HL-60/S4 treated with retinoic acid at 250 ng/mL for 4 days and 3 days (cell line): Measurements from ENCODE around the gene CEP44.

Experiments
- in situ Hi-C: fragments of 300-500 bp; cut with MboI; formaldehyde crosslinking; loops from 2 replicates; pipeline ENCODE4 v1.7.0; 2022; ENCODE audit warnings: low sequenced_read_pairs

The CEP44 gene

GRCh38 chr4:174318829-174319764, 35.4 kb downstream of the CEP44 start:
- in situ Hi-C loops = no loop called here

GRCh38 chr4:174320494-174321199, 36.9 kb downstream of the CEP44 start:
- in situ Hi-C loops = no loop called here

GRCh38 chr4:174324236-174324635, 40.5 kb downstream of the CEP44 start:
- in situ Hi-C loops = no loop called here

- in situ Hi-C loops = no loop called here
Observed at GRCh38 chr4:174324725-174325124, 41.0 kb downstream of the CEP44 start.

GRCh38 chr4:174332741-174333493, 49.2 kb downstream of the CEP44 start:
- in situ Hi-C loops = no loop called here

GRCh38 chr4:174334628-174335027, 50.9 kb downstream of the CEP44 start:
- in situ Hi-C loops = no loop called here

GRCh38 chr4:174340714-174341113, 57.0 kb downstream of the CEP44 start:
- in situ Hi-C loops = no loop called here

GRCh38 chr4:174349156-174349555, 65.4 kb downstream of the CEP44 start:
- in situ Hi-C loops = no loop called here

GRCh38 chr4:174352061-174352819, 68.5 kb downstream of the CEP44 start:
- in situ Hi-C loops = no loop called here

GRCh38 chr4:174357321-174357720, 73.6 kb downstream of the CEP44 start:
- in situ Hi-C loops = no loop called here

GRCh38 chr4:174358410-174358809, 74.7 kb downstream of the CEP44 start:
- in situ Hi-C loops = no loop called here

- in situ Hi-C loops = no loop called here
Observed at GRCh38 chr4:174358829-174359228, 75.1 kb downstream of the CEP44 start.

- in situ Hi-C loops = loop anchor here (10.0 kb wide), 1 partner anchor 272 kb away; no protein-coding TSS in a partner anchor
Observed at GRCh38 chr4:174362340-174362739, 78.6 kb downstream of the CEP44 start.

GRCh38 chr4:174363782-174364181, 80.1 kb downstream of the CEP44 start:
- in situ Hi-C loops = loop anchor here (10.0 kb wide), 1 partner anchor 271 kb away; no protein-coding TSS in a partner anchor

- in situ Hi-C loops = loop anchor here (10.0 kb wide), 1 partner anchor 270 kb away; no protein-coding TSS in a partner anchor
Observed at GRCh38 chr4:174365018-174365587, 81.4 kb downstream of the CEP44 start.

GRCh38 chr4:174369985-174370384, 86.3 kb downstream of the CEP44 start:
- in situ Hi-C loops = loop anchor here (10.0 kb wide), 1 partner anchor 265 kb away; no protein-coding TSS in a partner anchor

GRCh38 chr4:174373821-174374220, 90.1 kb downstream of the CEP44 start:
- in situ Hi-C loops = no loop called here

GRCh38 chr4:174375422-174375821, 91.7 kb downstream of the CEP44 start:
- in situ Hi-C loops = no loop called here

- in situ Hi-C loops = no loop called here
Observed at GRCh38 chr4:174377613-174378012, 93.9 kb downstream of the CEP44 start.

GRCh38 chr4:174378951-174379350, 95.2 kb downstream of the CEP44 start:
- in situ Hi-C loops = no loop called here
